A673 (cell line): ENCODE data around the gene EVA1A. TPM values are rescaled to one million over a fixed set of nuclear protein-coding genes. Genes with fewer than 3 reads are reported as not detected.

ENCODE experiments used
- BruUV-seq: library from RNA; stranded (reverse); fragments of 400-500 nt; replicated peaks from 2 replicates; lab custom pipeline; 2021; lab: Mats Ljungman, UMichigan
- CTCF ChIA-PET: fragments of 300-600 bp; sonication (Branson Sonifier 250); formaldehyde crosslinking; loops from one replicate; lab custom pipeline; 2022; ENCODE audit warnings: antibody characterized with exemption; lab: Charles Lee
- POLR2A ChIA-PET: fragments of 300-600 bp; sonication (Branson Sonifier 250); formaldehyde crosslinking; loops from one replicate; lab custom pipeline; 2022; ENCODE audit warnings: antibody characterized with exemption; ENCODE audit not compliant: low non-redundant PET; lab: Charles Lee
- DNase-seq: peaks from one replicate; pipeline ENCODE4 v3.0.0-alpha.2; 2015; ENCODE audit warnings: low spot score
- H3K27ac ChIP-seq: fragments of 200-600 bp; sonication (generic); 2 replicates; pipeline ENCODE4 v1.5.1; 2016; ENCODE audit warnings: mixed run types, low read depth, mild to moderate bottlenecking, mixed read lengths, antibody characterized with exemption, low read length; ENCODE audit not compliant: poor library complexity, severe bottlenecking
- H3K27me3 ChIP-seq: fragments of 200-600 bp; sonication (generic); replicated peaks from 2 replicates; pipeline ENCODE4 v1.6.1; 2017; ENCODE audit warnings: mixed run types, low read depth, mild to moderate bottlenecking, mixed read lengths, antibody characterized with exemption, low read length; ENCODE audit not compliant: insufficient read depth, poor library complexity
- H3K36me3 ChIP-seq: fragments of 200-600 bp; sonication (generic); 2 replicates; pipeline ENCODE4 v1.6.1; 2016; ENCODE audit warnings: mixed run types, mild to moderate bottlenecking, mixed read lengths, antibody characterized with exemption, low read length; ENCODE audit not compliant: insufficient read depth, poor library complexity, severe bottlenecking
- H3K4me1 ChIP-seq: fragments of 200-600 bp; sonication (generic); 2 replicates; pipeline ENCODE4 v1.6.1; 2017; ENCODE audit warnings: mixed run types, mild to moderate bottlenecking, mixed read lengths, antibody characterized with exemption, low read length; ENCODE audit not compliant: insufficient read depth, poor library complexity, severe bottlenecking
- H3K4me3 ChIP-seq: fragments of 200-600 bp; sonication (generic); 2 replicates; pipeline ENCODE4 v1.5.1; 2016; ENCODE audit warnings: low read depth, mixed run types, mild to moderate bottlenecking, mixed read lengths, low read length; ENCODE audit not compliant: poor library complexity, severe bottlenecking
- H3K9me3 ChIP-seq: fragments of 200-600 bp; sonication (generic); 2 replicates; pipeline ENCODE4 v1.6.1; 2016; ENCODE audit warnings: mixed run types, low read depth, mild to moderate bottlenecking, mixed read lengths, antibody characterized with exemption, low read length; ENCODE audit not compliant: poor library complexity, severe bottlenecking
- EZH2 ChIP-seq: fragments of 200-600 bp; sonication (generic); IDR thresholded peaks from 2 replicates; pipeline ENCODE4 v1.6.1; 2017; ENCODE audit warnings: borderline replicate concordance, low read depth, mild to moderate bottlenecking, mixed read lengths, antibody characterized with exemption, low read length; ENCODE audit not compliant: poor library complexity, severe bottlenecking
- intact Hi-C: fragments of 100-400 bp; cut with micrococcal nuclease; formaldehyde crosslinking; loops from one replicate; pipeline ENCODE4 v1.10.0; 2022; ENCODE audit not compliant: unreplicated experiment
- total RNA-seq: library from RNA; stranded (reverse); gene quantifications from 2 replicates; pipeline ENCODE4 v1.2.3, GENCODE V29; 2021
- TF ChIP-seq, protein P1 (sequence below): fragments of 300-800, 200-600 bp; sonication (generic); conservative IDR thresholded peaks from 2 replicates; pipeline ENCODE4 v1.5.1; 2017; ENCODE audit warnings: low read depth, mild to moderate bottlenecking, antibody characterized with exemption, low read length, moderate library complexity, mixed read lengths

EVA1A gene
- total RNA-seq, 1 experiment from 2014 or later = 4.3 TPM

DNA sequence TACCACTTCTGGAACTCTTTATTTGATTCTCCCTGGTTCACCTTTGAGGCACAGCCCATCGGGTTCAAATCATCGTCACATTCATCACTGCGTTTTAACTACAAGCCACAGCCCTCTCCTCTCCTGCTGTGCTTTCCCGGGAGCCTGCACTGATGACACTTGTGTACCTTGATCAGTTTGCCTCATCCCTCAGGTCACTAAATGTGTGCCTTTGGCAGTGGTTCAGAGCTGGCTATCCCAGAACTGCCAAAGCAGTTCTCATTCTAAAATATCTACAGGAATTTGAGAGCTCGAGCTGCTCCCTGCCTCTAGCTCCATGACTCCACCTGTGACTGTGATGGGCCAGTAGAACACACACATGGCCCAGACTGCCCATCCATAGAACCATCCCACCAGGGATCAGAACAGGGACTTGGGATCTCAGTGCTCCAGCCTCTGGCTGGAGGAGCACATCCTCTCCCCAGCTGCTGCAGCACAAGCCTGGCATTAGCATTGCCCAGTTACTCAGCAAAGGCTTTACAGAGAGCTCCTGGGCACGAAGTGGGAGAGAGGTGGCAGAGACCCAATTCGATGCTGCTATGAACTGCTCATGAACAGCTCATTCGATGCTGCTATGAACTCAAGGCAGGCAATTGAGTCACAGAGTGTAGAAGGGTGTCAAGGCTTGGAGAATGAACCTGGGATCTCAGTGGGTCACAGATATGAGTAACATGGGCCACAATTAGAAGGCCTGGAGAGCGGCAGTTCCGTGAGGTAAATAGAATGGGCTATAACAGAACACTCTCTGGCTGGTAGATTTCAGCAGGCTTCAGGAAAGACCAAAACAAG is 41.9 kb downstream of the EVA1A start:
- BruUV-seq = no TSS peak
- no peaks in the 10 kb centered on the region for H3K36me3 ChIP-seq
- intact Hi-C loops = no loop called here
- ChIA-PET POLR2A (no interaction called here), CTCF (no interaction called here)
- TF ChIP-seq, protein P1, sequence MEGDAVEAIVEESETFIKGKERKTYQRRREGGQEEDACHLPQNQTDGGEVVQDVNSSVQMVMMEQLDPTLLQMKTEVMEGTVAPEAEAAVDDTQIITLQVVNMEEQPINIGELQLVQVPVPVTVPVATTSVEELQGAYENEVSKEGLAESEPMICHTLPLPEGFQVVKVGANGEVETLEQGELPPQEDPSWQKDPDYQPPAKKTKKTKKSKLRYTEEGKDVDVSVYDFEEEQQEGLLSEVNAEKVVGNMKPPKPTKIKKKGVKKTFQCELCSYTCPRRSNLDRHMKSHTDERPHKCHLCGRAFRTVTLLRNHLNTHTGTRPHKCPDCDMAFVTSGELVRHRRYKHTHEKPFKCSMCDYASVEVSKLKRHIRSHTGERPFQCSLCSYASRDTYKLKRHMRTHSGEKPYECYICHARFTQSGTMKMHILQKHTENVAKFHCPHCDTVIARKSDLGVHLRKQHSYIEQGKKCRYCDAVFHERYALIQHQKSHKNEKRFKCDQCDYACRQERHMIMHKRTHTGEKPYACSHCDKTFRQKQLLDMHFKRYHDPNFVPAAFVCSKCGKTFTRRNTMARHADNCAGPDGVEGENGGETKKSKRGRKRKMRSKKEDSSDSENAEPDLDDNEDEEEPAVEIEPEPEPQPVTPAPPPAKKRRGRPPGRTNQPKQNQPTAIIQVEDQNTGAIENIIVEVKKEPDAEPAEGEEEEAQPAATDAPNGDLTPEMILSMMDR = no peak
- TF ChIP-seq EZH2 = no peak
- H3K27me3 ChIP-seq = no peaks in the 10 kb centered on the region
- no peak overlapping the region for H3K27ac ChIP-seq
- H3K4me3 ChIP-seq = no peak overlapping the region
- DNase-seq = no peak
- H3K9me3 ChIP-seq = no peaks in the 10 kb centered on the region
- H3K4me1 ChIP-seq = no peaks in the 10 kb centered on the region

DNA sequence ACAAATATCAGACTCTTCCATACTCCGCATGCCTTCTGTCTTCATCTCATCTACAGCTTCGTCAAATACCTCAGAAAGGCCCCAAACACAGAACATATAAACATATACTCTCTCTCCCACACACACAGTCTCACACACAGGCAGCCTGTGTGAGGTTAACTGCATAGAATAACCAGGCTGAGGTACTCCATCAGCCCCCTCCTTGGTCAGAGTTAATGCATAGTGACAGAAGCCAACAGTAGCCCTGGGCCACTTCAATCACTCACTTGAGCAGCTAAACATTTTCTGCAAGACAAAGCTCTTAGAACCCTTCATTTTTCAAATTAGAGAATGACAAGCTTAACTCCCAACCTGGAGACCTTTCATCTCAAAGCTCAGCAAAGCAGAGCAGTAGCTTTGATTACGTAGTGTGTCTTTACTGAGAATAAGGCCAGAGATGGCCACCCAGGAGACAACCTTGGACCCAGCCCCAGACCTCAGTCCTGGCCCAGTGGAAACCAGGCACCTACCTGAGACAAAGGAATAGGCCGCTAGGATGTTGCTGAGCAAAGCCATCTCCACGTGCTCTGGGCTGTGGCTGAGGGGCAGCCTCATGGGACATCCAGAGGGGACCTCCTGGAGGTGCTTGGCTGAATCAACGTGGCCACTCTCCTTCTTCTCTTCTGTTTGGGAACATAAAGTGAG is 43.0 kb downstream of the EVA1A start:
- no peaks in the 10 kb centered on the region for H3K4me1 ChIP-seq
- intact Hi-C loops = no loop called here
- CTCF ChIA-PET = no interaction called here
- BruUV-seq = no TSS peak
- DNase-seq = no peak
- H3K36me3 ChIP-seq = no peaks in the 10 kb centered on the region
- TF ChIP-seq, protein P1 = no peak
- no peak for TF ChIP-seq EZH2
- POLR2A ChIA-PET = no interaction called here
- H3K4me3 ChIP-seq = no peak overlapping the region
- H3K9me3 ChIP-seq = peaks cover 5% of the 10 kb centered on the region
- H3K27me3 ChIP-seq = no peaks in the 10 kb centered on the region
- H3K27ac ChIP-seq = no peak overlapping the region

- intact Hi-C loops = no loop called here
- TF ChIP-seq, protein P1 = no peak
- TF ChIP-seq EZH2 = no peak
- no peak for DNase-seq
- H3K27me3 ChIP-seq = no peaks in the 10 kb centered on the region
- peaks cover 12% of the 10 kb centered on the region for H3K9me3 ChIP-seq
- H3K36me3 ChIP-seq = no peaks in the 10 kb centered on the region
- H3K4me3 ChIP-seq = no peak overlapping the region
- H3K27ac ChIP-seq = no peak overlapping the region
- POLR2A ChIA-PET = no interaction called here
- no TSS peak for BruUV-seq
- CTCF ChIA-PET = no interaction called here
- H3K4me1 ChIP-seq = no peaks in the 10 kb centered on the region
Measured at GRCh38 chr2:75516378-75517360, 44.1 kb downstream of the EVA1A start.
